Endothelial cell of umbilical vein (primary cell): ENCODE data around the gene AP5B1. TPM values are rescaled to one million over a fixed set of nuclear protein-coding genes. Genes with fewer than 3 reads are reported as not detected.

Source experiments
- BruUV-seq: library from RNA; stranded (reverse); fragments of 400-500 nt; replicated peaks from 2 replicates; lab custom pipeline; 2021; lab: Mats Ljungman, UMichigan
- CTCF ChIA-PET: fragments of 300-600, 350-600 bp; sonication (Branson Sonifier 250); formaldehyde crosslinking; loops from one replicate; lab custom pipeline; 2021; ENCODE audit warnings: antibody characterized with exemption, inconsistent platforms; lab: Charles Lee
- POLR2A ChIA-PET: fragments of 300-600, 350-600 bp; sonication (Branson Sonifier 250); formaldehyde crosslinking; loops from one replicate; lab custom pipeline; 2021; ENCODE audit warnings: antibody characterized with exemption, inconsistent platforms; lab: Charles Lee
- DNase-seq: peaks from one replicate; pipeline ENCODE4 v3.0.0-alpha.2; 2011; ENCODE audit warnings: low read depth, low spot score
- FAIRE-seq: peaks from 2 replicates; lab custom pipeline; 2011; peaks lifted over from hg19 to GRCh38; lab: Jason Lieb, UNC
- H2AFZ ChIP-seq: 2 replicates; pipeline ENCODE4 v1.6.0; 2012; ENCODE audit warnings: low read depth, low read length, control low read depth, inconsistent platforms
- H3K27ac ChIP-seq: 2 replicates; pipeline ENCODE4 v1.5.1; 2011; ENCODE audit warnings: low read depth, mild to moderate bottlenecking, control low read depth, low read length, moderate library complexity; ENCODE audit not compliant: insufficient read depth
- H3K27me3 ChIP-seq, 2 experiments: 2 replicates each; pipeline versions ENCODE4 v1.6.0 to v1.6.1; 2011; ENCODE audit warnings: low read length in 2 of 2, mixed read lengths in 1 of 2; ENCODE audit not compliant: control insufficient read depth in 2 of 2, insufficient read depth in 2 of 2
- H3K36me3 ChIP-seq, 2 experiments: 2 replicates in 1 of 2; 3 replicates in 1 of 2; pipeline ENCODE4 v1.5.1; 2011; ENCODE audit warnings: low read length in 2 of 2, mild to moderate bottlenecking in 1 of 2, moderate library complexity in 1 of 2; ENCODE audit not compliant: control insufficient read depth in 2 of 2, insufficient read depth in 2 of 2; ENCODE audit errors: extremely low read depth in 1 of 2
- H3K4me1 ChIP-seq: 3 replicates; pipeline ENCODE4 v1.5.1; 2011; ENCODE audit warnings: mild to moderate bottlenecking, low read length; ENCODE audit not compliant: control insufficient read depth, insufficient read depth; ENCODE audit errors: extremely low read depth
- H3K4me2 ChIP-seq: 2 replicates; pipeline ENCODE4 v1.6.1; 2011; ENCODE audit warnings: low read length, control low read depth, mixed read lengths; ENCODE audit not compliant: insufficient read depth
- H3K4me3 ChIP-seq, 3 experiments: fragments of 200-600 bp in 1 of 3; sonication (generic), shearing (Covaris generic) in 1 of 3; replicated peaks in 1 of 3; 2 replicates each; pipeline ENCODE4 v1.5.1; 2011 to 2016; ENCODE audit warnings: control low read depth in 3 of 3, low read length in 3 of 3, mild to moderate bottlenecking in 2 of 3, inconsistent platforms in 1 of 3, low read depth in 1 of 3, moderate library complexity in 1 of 3; ENCODE audit not compliant: insufficient read depth in 1 of 3
- H3K79me2 ChIP-seq: 2 replicates; pipeline ENCODE4 v1.6.0; 2012; ENCODE audit warnings: low read length, inconsistent platforms; ENCODE audit not compliant: control insufficient read depth, insufficient read depth
- H3K9ac ChIP-seq: replicated peaks from 2 replicates; pipeline ENCODE3; 2011; ENCODE audit warnings: low read length, control low read depth; ENCODE audit not compliant: insufficient read depth; ENCODE audit errors: extremely low read depth
- H3K9me1 ChIP-seq: replicated peaks from 3 replicates; pipeline ENCODE4 v1.6.0; 2011; ENCODE audit warnings: mild to moderate bottlenecking, low read length; ENCODE audit not compliant: control insufficient read depth, insufficient read depth; ENCODE audit errors: extremely low read depth
- H3K9me3 ChIP-seq: replicated peaks from 2 replicates; pipeline ENCODE4 v1.5.1; 2012; ENCODE audit warnings: low read length, inconsistent platforms; ENCODE audit not compliant: control insufficient read depth, insufficient read depth
- H4K20me1 ChIP-seq: replicated peaks from 2 replicates; pipeline ENCODE3; 2011; ENCODE audit warnings: mild to moderate bottlenecking, low read length; ENCODE audit not compliant: control insufficient read depth, insufficient read depth; ENCODE audit errors: extremely low read depth
- EZH2 ChIP-seq: IDR thresholded peaks from 2 replicates; pipeline ENCODE4 v1.6.1; 2012; ENCODE audit warnings: borderline replicate concordance, low read depth, mild to moderate bottlenecking, moderate library complexity, low read length, inconsistent platforms; ENCODE audit not compliant: severe bottlenecking
- FOS ChIP-seq: IDR thresholded peaks from 2 replicates; pipeline ENCODE4 v1.6.1; 2011; ENCODE audit warnings: mild to moderate bottlenecking, low read length, moderate library complexity, borderline replicate concordance; ENCODE audit not compliant: insufficient read depth
- GATA2 ChIP-seq: IDR thresholded peaks from 2 replicates; pipeline ENCODE4 v1.7.0; 2011; ENCODE audit warnings: low read depth, mild to moderate bottlenecking, moderate library complexity, mixed read lengths, low read length; ENCODE audit not compliant: insufficient read length, insufficient read depth
- JUN ChIP-seq: IDR thresholded peaks from 2 replicates; pipeline ENCODE4 v1.6.1; 2011; ENCODE audit warnings: borderline replicate concordance, low read depth; ENCODE audit not compliant: insufficient read length, insufficient read depth
- MYC ChIP-seq: IDR thresholded peaks from one replicate; pipeline ENCODE4 v1.6.1; 2011; ENCODE audit warnings: mild to moderate bottlenecking, low read depth, low read length
- POLR2A ChIP-seq: IDR thresholded peaks from 2 replicates; pipeline ENCODE4 v1.6.1; 2012; ENCODE audit warnings: low read depth, mild to moderate bottlenecking, control low read depth, low read length
- POLR2AphosphoS5 ChIP-seq: IDR thresholded peaks from 2 replicates; pipeline ENCODE4 v1.6.1; 2012; ENCODE audit warnings: low read depth, mild to moderate bottlenecking, control low read depth, low read length, moderate library complexity; ENCODE audit not compliant: insufficient read depth
- dilution Hi-C: fragments of 300-500 bp; cut with MboI; formaldehyde crosslinking; loops from one replicate; pipeline ENCODE4 v1.15.0; 2019; ENCODE audit warnings: low sequenced_read_pairs; ENCODE audit not compliant: extremely low pct_ligation_motif_present
- intact Hi-C: fragments of 100-400 bp; cut with micrococcal nuclease; formaldehyde crosslinking; loops from one replicate; pipeline ENCODE4 v1.10.0; 2022
- polyA plus RNA-seq, 4 experiments: library from polyadenylated mRNA; depleted of rRNA in 3 of 4; stranded (reverse) in 3 of 4; unstranded in 1 of 4; fragments of >200 nt; gene quantifications; 2 replicates each; pipeline versions ENCODE4 v1.2.1 to v1.2.3, GENCODE V29; 2011 to 2012; ENCODE audit warnings: missing spikeins in 1 of 4
- total RNA-seq: library from RNA; stranded (reverse); gene quantifications from 2 replicates; pipeline ENCODE4 v1.2.3, GENCODE V29; 2021
- TF ChIP-seq, protein P1 (sequence below), 2 donors: IDR thresholded peaks; 1 replicate in 1 of 2; 2 replicates in 1 of 2; pipeline ENCODE4 v1.5.1; 2011; ENCODE audit warnings: low read length in 2 of 2, mild to moderate bottlenecking in 2 of 2, moderate library complexity in 2 of 2, control low read depth in 1 of 2, inconsistent platforms in 1 of 2, low read depth in 1 of 2; ENCODE audit not compliant: insufficient read depth in 1 of 2; ENCODE audit errors: extremely low read depth in 1 of 2
- TF ChIP-seq, protein P2 (sequence below): IDR thresholded peaks from 2 replicates; pipeline ENCODE4 v1.6.1; 2011; ENCODE audit not compliant: insufficient read depth, insufficient read length

The AP5B1 gene
- total and polyA plus RNA-seq, 2 donors (not counting 3 experiments of a cell fraction or from before 2014, with no cell fraction given), result 9.2 to 15.3 TPM

- FAIRE-seq (no peak), DNase-seq (no peak)
- BruUV-seq, result no TSS peak
- intact Hi-C loops, result no loop called here
- no peaks in the 10 kb centered on the region for H3K9me3 ChIP-seq
- TF ChIP-seq, protein P1, sequence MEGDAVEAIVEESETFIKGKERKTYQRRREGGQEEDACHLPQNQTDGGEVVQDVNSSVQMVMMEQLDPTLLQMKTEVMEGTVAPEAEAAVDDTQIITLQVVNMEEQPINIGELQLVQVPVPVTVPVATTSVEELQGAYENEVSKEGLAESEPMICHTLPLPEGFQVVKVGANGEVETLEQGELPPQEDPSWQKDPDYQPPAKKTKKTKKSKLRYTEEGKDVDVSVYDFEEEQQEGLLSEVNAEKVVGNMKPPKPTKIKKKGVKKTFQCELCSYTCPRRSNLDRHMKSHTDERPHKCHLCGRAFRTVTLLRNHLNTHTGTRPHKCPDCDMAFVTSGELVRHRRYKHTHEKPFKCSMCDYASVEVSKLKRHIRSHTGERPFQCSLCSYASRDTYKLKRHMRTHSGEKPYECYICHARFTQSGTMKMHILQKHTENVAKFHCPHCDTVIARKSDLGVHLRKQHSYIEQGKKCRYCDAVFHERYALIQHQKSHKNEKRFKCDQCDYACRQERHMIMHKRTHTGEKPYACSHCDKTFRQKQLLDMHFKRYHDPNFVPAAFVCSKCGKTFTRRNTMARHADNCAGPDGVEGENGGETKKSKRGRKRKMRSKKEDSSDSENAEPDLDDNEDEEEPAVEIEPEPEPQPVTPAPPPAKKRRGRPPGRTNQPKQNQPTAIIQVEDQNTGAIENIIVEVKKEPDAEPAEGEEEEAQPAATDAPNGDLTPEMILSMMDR (IDR thresholded peaks at IDR 0.05; ENCODE audit: extremely low read depth in 1 of 2, insufficient read depth in 1 of 2, low read depth in 1 of 2, low read length in 2 of 2), result no peak
- TF ChIP-seq POLR2A (no peak), POLR2AphosphoS5 (no peak), JUN (no peak), EZH2 (no peak), FOS (no peak), GATA2 (no peak), MYC (no peak)
- TF ChIP-seq, protein P2, sequence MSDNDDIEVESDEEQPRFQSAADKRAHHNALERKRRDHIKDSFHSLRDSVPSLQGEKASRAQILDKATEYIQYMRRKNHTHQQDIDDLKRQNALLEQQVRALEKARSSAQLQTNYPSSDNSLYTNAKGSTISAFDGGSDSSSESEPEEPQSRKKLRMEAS, result no peak
- H3K9me1 ChIP-seq, result no peaks in the 10 kb centered on the region
- no peak overlapping the region for H3K4me3 ChIP-seq
- no peak overlapping the region for H3K9ac ChIP-seq
- ChIA-PET POLR2A (no interaction called here), CTCF (interaction anchor here (6.5 kb wide), 1 partner anchor 36 kb away, joined by 109 read pairs; the partner anchor contains the start of gene AP5B1)
- H4K20me1 ChIP-seq, result no peaks in the 10 kb centered on the region
- no peak overlapping the region for H3K4me2 ChIP-seq
- H3K4me1 ChIP-seq, result no peaks in the 10 kb centered on the region
- H3K27ac ChIP-seq, result no peak overlapping the region
- dilution Hi-C loops, result no loop called here
- no peaks in the 10 kb centered on the region for H3K79me2 ChIP-seq
- peaks cover 7% of the 10 kb centered on the region in 2 experiments for H3K27me3 ChIP-seq
- no peak overlapping the region for H2AFZ ChIP-seq
- H3K36me3 ChIP-seq, result no peaks in the 10 kb centered on the region
Measured at GRCh38 chr11:65814986-65815565, 34.3 kb upstream of the AP5B1 start.
